IMR-90 (cell line): ENCODE results near the gene GRIA2. TPM values are rescaled to one million over a fixed set of nuclear protein-coding genes. Genes with fewer than 3 reads are reported as not detected.

Experiments
- ATAC-seq: fragments of 200-7000 bp; cut with Tn5 transposase; 2 replicates; pipeline ENCODE4 v1.9.1; 2020; ENCODE audit warnings: low read depth, mild to moderate bottlenecking, moderate library complexity
- BruUV-seq: library from RNA; stranded (reverse); fragments of 400-500 nt; replicated peaks from 2 replicates; lab custom pipeline; 2021; lab: Mats Ljungman, UMichigan
- CTCF ChIA-PET: fragments of 300-600 bp; formaldehyde crosslinking; extraction: SDS; loops from one replicate; lab custom pipeline; 2021; ENCODE audit warnings: antibody characterized with exemption; lab: Yijun Ruan, JAX
- POLR2A ChIA-PET: fragments of 300-600 bp; sonication (Branson Sonifier 250); formaldehyde crosslinking; loops from one replicate; lab custom pipeline; 2022; ENCODE audit warnings: antibody characterized with exemption; ENCODE audit not compliant: unreplicated experiment; lab: Charles Lee
- DNase-seq: peaks from one replicate; pipeline ENCODE4 v3.0.0; 2013
- H2AFZ ChIP-seq: replicated peaks from 2 replicates; pipeline ENCODE3; 2013; ENCODE audit warnings: low read length, mild to moderate bottlenecking; ENCODE audit not compliant: poor library complexity
- H2AK5ac ChIP-seq: 2 replicates; pipeline ENCODE4 v1.6.1; 2013; ENCODE audit warnings: low read depth, low read length, inconsistent platforms
- H2AK9ac ChIP-seq: replicated peaks from 2 replicates; pipeline ENCODE3; 2013; ENCODE audit warnings: mild to moderate bottlenecking, low read depth, low read length, moderate library complexity; ENCODE audit not compliant: poor library complexity
- H2BK120ac ChIP-seq: 2 replicates; pipeline ENCODE4 v1.6.1; 2013; ENCODE audit warnings: low read depth, low read length, inconsistent platforms
- H2BK15ac ChIP-seq: 3 replicates; pipeline ENCODE4 v1.6.1; 2013; ENCODE audit warnings: low read depth, low read length, inconsistent platforms
- H2BK20ac ChIP-seq: 2 replicates; pipeline ENCODE4 v1.6.1; 2013; ENCODE audit warnings: low read depth, mild to moderate bottlenecking, inconsistent platforms, low read length, moderate library complexity
- H2BK5ac ChIP-seq: 2 replicates; pipeline ENCODE4 v1.6.1; 2013; ENCODE audit warnings: mild to moderate bottlenecking, low read depth, low read length, inconsistent platforms; ENCODE audit not compliant: poor library complexity, severe bottlenecking
- H3K14ac ChIP-seq: replicated peaks from 2 replicates; pipeline ENCODE4 v1.6.1; 2013; ENCODE audit warnings: low read depth, low read length, inconsistent platforms
- H3K18ac ChIP-seq: 2 replicates; pipeline ENCODE4 v1.6.1; 2013; ENCODE audit warnings: low read depth, low read length, control low read depth
- H3K23ac ChIP-seq: 2 replicates; pipeline ENCODE4 v1.6.1; 2013; ENCODE audit warnings: low read depth, low read length, inconsistent platforms
- H3K27ac ChIP-seq: 2 replicates; pipeline ENCODE4 v1.5.1; 2013; ENCODE audit warnings: mild to moderate bottlenecking, control low read depth, low read length; ENCODE audit not compliant: insufficient read depth
- H3K27me3 ChIP-seq: 2 replicates; pipeline ENCODE4 v1.6.1; 2013; ENCODE audit warnings: low read length; ENCODE audit not compliant: control insufficient read depth, insufficient read depth
- H3K36me3 ChIP-seq: 2 replicates; pipeline ENCODE4 v1.6.1; 2013; ENCODE audit warnings: low read length, mixed read lengths; ENCODE audit not compliant: control insufficient read depth, insufficient read depth
- H3K4ac ChIP-seq: 2 replicates; pipeline ENCODE4 v1.6.1; 2013; ENCODE audit warnings: low read depth, low read length, inconsistent platforms
- H3K4me1 ChIP-seq: 2 replicates; pipeline ENCODE4 v1.6.1; 2013; ENCODE audit warnings: low read length, mixed read lengths; ENCODE audit not compliant: control insufficient read depth, insufficient read depth
- H3K4me2 ChIP-seq: 2 replicates; pipeline ENCODE4 v1.6.1; 2013; ENCODE audit warnings: low read depth, mild to moderate bottlenecking, control low read depth, low read length, moderate library complexity
- H3K4me3 ChIP-seq: 2 replicates; pipeline ENCODE4 v1.5.1; 2013; ENCODE audit warnings: low read depth, mild to moderate bottlenecking, control low read depth, low read length, moderate library complexity; ENCODE audit not compliant: insufficient read depth
- H3K56ac ChIP-seq: 2 replicates; pipeline ENCODE4 v1.6.1; 2013; ENCODE audit warnings: low read length, inconsistent platforms; ENCODE audit not compliant: insufficient read depth; ENCODE audit errors: extremely low read depth
- H3K79me1 ChIP-seq, 2 experiments: 2 replicates each; pipeline ENCODE4 v1.6.1; 2013; ENCODE audit warnings: low read length in 2 of 2, inconsistent platforms in 1 of 2, low read depth in 1 of 2
- H3K9ac ChIP-seq: 2 replicates; pipeline ENCODE4 v1.6.1; 2013; ENCODE audit warnings: low read depth, low read length, control low read depth
- H3K9me1 ChIP-seq: 2 replicates; pipeline ENCODE4 v1.6.1; 2013; ENCODE audit warnings: low read length, inconsistent platforms; ENCODE audit not compliant: insufficient read depth
- H3K9me3 ChIP-seq: 2 replicates; pipeline ENCODE4 v1.6.1; 2013; ENCODE audit warnings: low read length; ENCODE audit not compliant: control insufficient read depth, insufficient read depth
- H4K20me1 ChIP-seq: 2 replicates; pipeline ENCODE4 v1.6.1; 2013; ENCODE audit warnings: low read length, inconsistent platforms; ENCODE audit not compliant: insufficient read depth
- H4K5ac ChIP-seq: 2 replicates; pipeline ENCODE4 v1.6.1; 2013; ENCODE audit warnings: mild to moderate bottlenecking, low read depth, low read length, control low read depth
- H4K8ac ChIP-seq, 2 experiments: 2 replicates each; pipeline ENCODE4 v1.6.1; 2013; ENCODE audit warnings: low read depth in 2 of 2, low read length in 2 of 2, control low read depth in 1 of 2, inconsistent platforms in 1 of 2
- H4K91ac ChIP-seq: 2 replicates; pipeline ENCODE4 v1.6.1; 2013; ENCODE audit warnings: low read depth, low read length, inconsistent platforms; ENCODE audit not compliant: insufficient read depth
- BHLHE40 ChIP-seq: fragments of 150-350 bp; IDR thresholded peaks from 2 replicates; pipeline ENCODE4 v1.6.1; 2016; ENCODE audit warnings: mild to moderate bottlenecking, low read depth, low read length
- CEBPB ChIP-seq: IDR thresholded peaks from 2 replicates; pipeline ENCODE4 v1.6.1; 2012; ENCODE audit warnings: low read depth, low read length, improper control_type of control experiment
- CHD1 ChIP-seq: IDR thresholded peaks from 2 replicates; pipeline ENCODE4 v1.6.1; 2012; ENCODE audit warnings: low read depth, low read length, improper control_type of control experiment
- FOS ChIP-seq: fragments of 150-350 bp; IDR thresholded peaks from 2 replicates; pipeline ENCODE4 v1.6.1; 2016; ENCODE audit warnings: low read depth, low read length
- MAFK ChIP-seq: IDR thresholded peaks from 2 replicates; pipeline ENCODE4 v1.6.1; 2012; ENCODE audit warnings: low read depth, low read length, improper control_type of control experiment
- MAZ ChIP-seq: IDR thresholded peaks from 2 replicates; pipeline ENCODE4 v1.6.1; 2012; ENCODE audit warnings: low read depth, mild to moderate bottlenecking, low read length, improper control_type of control experiment, moderate library complexity, borderline replicate concordance
- MXI1 ChIP-seq: IDR thresholded peaks from 2 replicates; pipeline ENCODE4 v1.6.1; 2012; ENCODE audit warnings: low read depth, mild to moderate bottlenecking, low read length, moderate library complexity, borderline replicate concordance
- NFE2L2 ChIP-seq: fragments of 150-350 bp; IDR thresholded peaks from 2 replicates; pipeline ENCODE4 v1.6.1; 2016; ENCODE audit warnings: low read depth, mild to moderate bottlenecking, low read length
- POLR2A ChIP-seq: IDR thresholded peaks from 2 replicates; pipeline ENCODE4 v1.6.1; 2012; ENCODE audit warnings: mild to moderate bottlenecking, low read depth, low read length
- RAD21 ChIP-seq: IDR thresholded peaks from 2 replicates; pipeline ENCODE4 v1.6.1; 2012; ENCODE audit warnings: low read length, improper control_type of control experiment
- RCOR1 ChIP-seq: IDR thresholded peaks from 2 replicates; pipeline ENCODE4 v1.6.1; 2012; ENCODE audit warnings: mild to moderate bottlenecking, low read length, improper control_type of control experiment; ENCODE audit not compliant: insufficient replicate concordance
- SMC3 ChIP-seq: fragments of 150-350 bp; IDR thresholded peaks from 2 replicates; pipeline ENCODE4 v1.6.1; 2016; ENCODE audit warnings: low read depth, mild to moderate bottlenecking, antibody characterized with exemption, low read length, moderate library complexity
- USF2 ChIP-seq: fragments of 150-350 bp; IDR thresholded peaks from 2 replicates; pipeline ENCODE4 v1.6.1; 2017; ENCODE audit warnings: mild to moderate bottlenecking, antibody characterized with exemption, low read length, low read depth
- WGBS, 2 experiments: methylation state at CpG; one replicate each; pipeline versions ENCODE4 v1.1.5 to v1.1.7; 2013; ENCODE audit warnings: missing lambda C conversion rate in 2 of 2; ENCODE audit not compliant: insufficient read length in 1 of 2; ENCODE audit errors: extremely low coverage in 2 of 2; 5-methylcytosine and 5-hydroxymethylcytosine counted together
- dilution Hi-C: fragments of 300-500 bp; cut with HindIII; formaldehyde crosslinking; loops from one replicate; pipeline ENCODE4 v1.14.3; 2018; ENCODE audit warnings: low sequenced_read_pairs; ENCODE audit not compliant: unreplicated experiment
- in situ Hi-C: fragments of 300-500 bp; cut with MboI; formaldehyde crosslinking; loops from 3 replicates; pipeline ENCODE4 v1.14.3; 2019; ENCODE audit warnings: low sequenced_read_pairs, inconsistent platforms, mixed read lengths
- intact Hi-C: fragments of 100-400 bp; cut with micrococcal nuclease; formaldehyde crosslinking; loops from 2 replicates; pipeline ENCODE4 v1.10.0; 2022
- polyA plus RNA-seq, 3 experiments: library from polyadenylated mRNA; depleted of rRNA; stranded (reverse); fragments of >200 nt; gene quantifications; 2 replicates each; pipeline ENCODE4 v1.2.3, GENCODE V29; 2012; ENCODE audit warnings: low replicate concordance in 1 of 3
- total RNA-seq: library from RNA; depleted of rRNA; stranded (reverse); fragments of >200 nt; gene quantifications from 2 replicates; pipeline ENCODE4 v1.2.3, GENCODE V29; 2012

Gene GRIA2
- total and polyA plus RNA-seq, 2 of the 4 experiments (the other 2 are of a cell fraction): not detected

GRCh38 chr4:157282019-157282418, 61.5 kb downstream of the GRIA2 start:
- intact Hi-C loops (no loop called here), dilution Hi-C loops (no loop called here), in situ Hi-C loops (no loop called here)
- Histone ChIP-seq H3K36me3 (no peaks in the 10 kb centered on the region), H3K4ac (no peak overlapping the region), H2AK9ac (no peak overlapping the region), H2BK20ac (no peak overlapping the region), H2BK5ac (no peak overlapping the region), H4K8ac (no peak overlapping the region), H3K9me1 (no peaks in the 10 kb centered on the region), H3K4me1 (no peaks in the 10 kb centered on the region), H3K23ac (no peak overlapping the region), H4K91ac (no peak overlapping the region), H3K4me2 (no peak overlapping the region), H3K9me3 (no peaks in the 10 kb centered on the region), H4K20me1 (no peaks in the 10 kb centered on the region), H3K14ac (no peak overlapping the region), H2AK5ac (no peak overlapping the region), H3K27me3 (no peaks in the 10 kb centered on the region), H3K56ac (no peak overlapping the region), H2AFZ (no peak overlapping the region), H3K18ac (no peak overlapping the region), H3K4me3 (no peak overlapping the region), H2BK15ac (no peak overlapping the region), H3K9ac (no peak overlapping the region), H3K27ac (no peak overlapping the region), H2BK120ac (no peak overlapping the region), H4K5ac (no peak overlapping the region), H3K79me1 (no peaks in the 10 kb centered on the region)
- no peak for DNase-seq
- no peak for TF ChIP-seq SMC3
- TF ChIP-seq CHD1: no peak
- TF ChIP-seq USF2: no peak
- no peak for TF ChIP-seq BHLHE40
- no peak for TF ChIP-seq CEBPB
- no peak for TF ChIP-seq POLR2A
- TF ChIP-seq MXI1: no peak
- no peak for TF ChIP-seq MAZ
- no peak for TF ChIP-seq NFE2L2
- no peak for TF ChIP-seq RAD21
- TF ChIP-seq RCOR1: no peak
- no peak for TF ChIP-seq FOS
- no peak for TF ChIP-seq MAFK
- ChIA-PET POLR2A (no interaction called here), CTCF (interaction anchor here (0.8 kb wide), 1 partner anchor 11 kb away, joined by 3 read pairs; no protein-coding TSS in a partner anchor)
- no TSS peak for BruUV-seq
- ATAC-seq: no peak
- no CpG with 5 or more reads among the region's 3 CpGs for WGBS, 2 experiments
